ENCODE data around the gene ZBED6.

- TF ChIP-seq CTCF (IDR thresholded peaks at IDR 0.05; ENCODE audit: low read length) (no peak), EZH2 (optimal IDR thresholded peaks at IDR 0.05; ENCODE audit: low read depth, low read length) (no peak), EZH2phosphoT487 (IDR thresholded peaks at IDR 0.05; ENCODE audit: low read length) (no peak)
Observed at GRCh38 chr1:203823306-203823705, 27.9 kb downstream of the ZBED6 start.

Measured in MM.1S (cell line).